A673 (cell line): Measurements from ENCODE around the gene CLEC4F. TPM values are rescaled to one million over a fixed set of nuclear protein-coding genes. Genes with fewer than 3 reads are reported as not detected.

Experiments used
- BruUV-seq: library from RNA; stranded (reverse); fragments of 400-500 nt; replicated peaks from 2 replicates; lab custom pipeline; 2021; lab: Mats Ljungman, UMichigan
- CTCF ChIA-PET: fragments of 300-600 bp; sonication (Branson Sonifier 250); formaldehyde crosslinking; loops from one replicate; lab custom pipeline; 2022; ENCODE audit warnings: antibody characterized with exemption; lab: Charles Lee
- POLR2A ChIA-PET: fragments of 300-600 bp; sonication (Branson Sonifier 250); formaldehyde crosslinking; loops from one replicate; lab custom pipeline; 2022; ENCODE audit warnings: antibody characterized with exemption; ENCODE audit not compliant: low non-redundant PET; lab: Charles Lee
- DNase-seq: peaks from one replicate; pipeline ENCODE4 v3.0.0-alpha.2; 2015; ENCODE audit warnings: low spot score
- H3K27ac ChIP-seq: fragments of 200-600 bp; sonication (generic); 2 replicates; pipeline ENCODE4 v1.5.1; 2016; ENCODE audit warnings: mixed run types, low read depth, mild to moderate bottlenecking, mixed read lengths, antibody characterized with exemption, low read length; ENCODE audit not compliant: poor library complexity, severe bottlenecking
- H3K27me3 ChIP-seq: fragments of 200-600 bp; sonication (generic); replicated peaks from 2 replicates; pipeline ENCODE4 v1.6.1; 2017; ENCODE audit warnings: mixed run types, low read depth, mild to moderate bottlenecking, mixed read lengths, antibody characterized with exemption, low read length; ENCODE audit not compliant: insufficient read depth, poor library complexity
- H3K36me3 ChIP-seq: fragments of 200-600 bp; sonication (generic); 2 replicates; pipeline ENCODE4 v1.6.1; 2016; ENCODE audit warnings: mixed run types, mild to moderate bottlenecking, mixed read lengths, antibody characterized with exemption, low read length; ENCODE audit not compliant: insufficient read depth, poor library complexity, severe bottlenecking
- H3K4me1 ChIP-seq: fragments of 200-600 bp; sonication (generic); 2 replicates; pipeline ENCODE4 v1.6.1; 2017; ENCODE audit warnings: mixed run types, mild to moderate bottlenecking, mixed read lengths, antibody characterized with exemption, low read length; ENCODE audit not compliant: insufficient read depth, poor library complexity, severe bottlenecking
- H3K4me3 ChIP-seq: fragments of 200-600 bp; sonication (generic); 2 replicates; pipeline ENCODE4 v1.5.1; 2016; ENCODE audit warnings: low read depth, mixed run types, mild to moderate bottlenecking, mixed read lengths, low read length; ENCODE audit not compliant: poor library complexity, severe bottlenecking
- H3K9me3 ChIP-seq: fragments of 200-600 bp; sonication (generic); 2 replicates; pipeline ENCODE4 v1.6.1; 2016; ENCODE audit warnings: mixed run types, low read depth, mild to moderate bottlenecking, mixed read lengths, antibody characterized with exemption, low read length; ENCODE audit not compliant: poor library complexity, severe bottlenecking
- CTCF ChIP-seq: fragments of 300-800, 200-600 bp; sonication (generic); conservative IDR thresholded peaks from 2 replicates; pipeline ENCODE4 v1.5.1; 2017; ENCODE audit warnings: low read depth, mild to moderate bottlenecking, antibody characterized with exemption, low read length, moderate library complexity, mixed read lengths
- EZH2 ChIP-seq: fragments of 200-600 bp; sonication (generic); IDR thresholded peaks from 2 replicates; pipeline ENCODE4 v1.6.1; 2017; ENCODE audit warnings: borderline replicate concordance, low read depth, mild to moderate bottlenecking, mixed read lengths, antibody characterized with exemption, low read length; ENCODE audit not compliant: poor library complexity, severe bottlenecking
- intact Hi-C: fragments of 100-400 bp; cut with micrococcal nuclease; formaldehyde crosslinking; loops from one replicate; pipeline ENCODE4 v1.10.0; 2022; ENCODE audit not compliant: unreplicated experiment
- total RNA-seq: library from RNA; stranded (reverse); gene quantifications from 2 replicates; pipeline ENCODE4 v1.2.3, GENCODE V29; 2021

Gene CLEC4F
- total RNA-seq, 1 experiment from 2014 or later: 0.67 TPM

DNA sequence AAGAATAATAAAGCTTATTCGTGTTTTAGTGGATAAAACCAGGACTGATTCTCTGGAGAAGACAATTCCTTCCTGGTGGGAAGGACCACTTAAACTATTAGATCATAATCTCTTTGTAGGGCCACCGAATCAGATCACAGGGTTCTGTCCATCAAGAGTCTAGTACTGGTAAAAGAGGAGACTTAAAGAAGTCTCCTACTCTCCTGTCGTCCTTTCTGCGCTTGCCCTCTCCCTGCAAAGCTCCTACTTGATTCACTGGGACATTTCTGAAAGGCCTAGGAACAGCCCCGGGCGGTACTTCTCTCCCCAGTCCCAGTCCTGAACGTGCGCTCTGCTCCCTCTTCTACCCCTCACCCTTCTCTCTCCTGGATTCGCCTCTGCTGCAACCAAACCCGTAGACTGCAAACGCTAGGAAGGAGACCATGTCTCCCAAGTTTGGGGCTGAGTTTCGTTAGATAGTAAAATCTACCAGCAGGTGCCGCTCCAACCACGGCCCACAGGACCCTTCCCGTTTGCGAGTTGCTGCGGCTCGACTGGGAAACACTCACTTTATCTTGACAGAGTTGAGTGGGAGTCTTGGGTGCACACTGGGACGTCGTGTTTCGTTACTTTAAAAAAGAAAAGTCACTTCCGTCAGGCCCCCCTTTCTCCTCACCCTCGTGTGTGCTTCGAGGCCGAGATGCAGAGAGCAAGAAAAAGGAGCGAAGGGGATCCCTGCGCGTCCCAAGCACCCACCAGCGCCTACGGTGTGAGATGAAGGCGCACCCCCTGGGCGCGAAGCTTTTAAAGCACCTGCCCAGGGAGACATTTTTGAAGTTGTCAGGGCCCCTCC lies 30.9 kb downstream of the CLEC4F start:
- ChIA-PET CTCF (interaction anchor here (0.6 to 1.0 kb wide), 5 partner anchors 17 to 427 kb away, joined by 3 to 8 read pairs (median 4); no protein-coding TSS in a partner anchor), POLR2A (no interaction called here)
- Histone ChIP-seq H3K36me3 (no peaks in the 10 kb centered on the region), H3K27me3 (peaks cover 39% of the 10 kb centered on the region), H3K4me3 (peak overlapping the region; percentile 36), H3K27ac (no peak overlapping the region), H3K4me1 (peaks cover 3% of the 10 kb centered on the region), H3K9me3 (no peaks in the 10 kb centered on the region)
- no TSS peak for BruUV-seq
- DNase-seq: peak; percentile 80
- intact Hi-C loops: loop anchor here (1.0 to 10.0 kb wide), 2 partner anchors 159 to 485 kb away; partner anchors contain the start of gene FAM136A
- TF ChIP-seq EZH2 (no peak), CTCF (peak; percentile 89)

GRCh38 chr2:70785137-70785911 lies 35.1 kb downstream of the CLEC4F start:
- ChIA-PET POLR2A (no interaction called here), CTCF (interaction anchor here (0.7 to 1.4 kb wide), 2 partner anchors 17 to 163 kb away, joined by 3 to 5 read pairs; partner anchors contain the start of gene ADD2)

More at GRCh38 chr2:70785137-70785911, 35.1 kb downstream of the CLEC4F start:
- DNase-seq: peak; percentile 64
- no TSS peak for BruUV-seq
- peaks cover 13% of the 10 kb centered on the region for H3K27me3 ChIP-seq
- intact Hi-C loops: loop anchor here (1.0 to 10.0 kb wide), 2 partner anchors 130 to 481 kb away; partner anchors contain the start of gene FAM136A
- no peaks in the 10 kb centered on the region for H3K36me3 ChIP-seq
- peaks cover 2% of the 10 kb centered on the region for H3K4me1 ChIP-seq
- TF ChIP-seq CTCF (peak; percentile 69), EZH2 (no peak)
- H3K9me3 ChIP-seq: no peaks in the 10 kb centered on the region
- no peak overlapping the region for H3K27ac ChIP-seq
- no peak overlapping the region for H3K4me3 ChIP-seq
